Right ventricle myocardium superior (tissue), 1 donor: ENCODE data around the gene AXIN1. TPM values are rescaled to one million over a fixed set of nuclear protein-coding genes. Genes with fewer than 3 reads are reported as not detected.
"Not testable (repeated sequence)": the region's sequence is repeated elsewhere in the genome, so short reads cannot be mapped to it uniquely, and the experiment has no call there.

ENCODE experiments used
- ATAC-seq: fragments of 200-7000 bp; cut with Tn5 transposase; one replicate; pipeline ENCODE4 v1.9.1; 2020; ENCODE audit warnings: mild to moderate bottlenecking; ENCODE audit not compliant: poor library complexity
- DNase-seq: peaks from one replicate; pipeline ENCODE4 v3.0.0-alpha.2; 2020
- intact Hi-C: fragments of 100-400 bp; cut with DNase I; formaldehyde crosslinking; loops from one replicate; pipeline ENCODE4 v1.11.2; 2022
- total RNA-seq: library from RNA; stranded (reverse); fragmentation: NEBNext Ultra II Directional; extraction: Animal tissue kit (Norgen Biotek cat#: 25700); gene quantifications from one replicate; pipeline ENCODE4 v1.2.1, GENCODE V29; 2021
- donor health status: DM: no; HTN: yes; CAD: no; lungs with severe emphysema.

The AXIN1 gene
- total RNA-seq, 1 donor from 2014 or later: 14.0 TPM

- ATAC-seq (no peak), DNase-seq (no peak)
- intact Hi-C loops: no loop called here
Observed at GRCh38 chr16:265002-265529, 87.5 kb downstream of the AXIN1 start.

- ATAC-seq: no peak
- intact Hi-C loops: no loop called here
- DNase-seq: no peak
Observed at GRCh38 chr16:264440-264951, 88.0 kb downstream of the AXIN1 start.

- intact Hi-C loops: no loop called here
- ATAC-seq (no peak), DNase-seq (no peak)
Observed at GRCh38 chr16:263944-264343, 88.6 kb downstream of the AXIN1 start.

DNA sequence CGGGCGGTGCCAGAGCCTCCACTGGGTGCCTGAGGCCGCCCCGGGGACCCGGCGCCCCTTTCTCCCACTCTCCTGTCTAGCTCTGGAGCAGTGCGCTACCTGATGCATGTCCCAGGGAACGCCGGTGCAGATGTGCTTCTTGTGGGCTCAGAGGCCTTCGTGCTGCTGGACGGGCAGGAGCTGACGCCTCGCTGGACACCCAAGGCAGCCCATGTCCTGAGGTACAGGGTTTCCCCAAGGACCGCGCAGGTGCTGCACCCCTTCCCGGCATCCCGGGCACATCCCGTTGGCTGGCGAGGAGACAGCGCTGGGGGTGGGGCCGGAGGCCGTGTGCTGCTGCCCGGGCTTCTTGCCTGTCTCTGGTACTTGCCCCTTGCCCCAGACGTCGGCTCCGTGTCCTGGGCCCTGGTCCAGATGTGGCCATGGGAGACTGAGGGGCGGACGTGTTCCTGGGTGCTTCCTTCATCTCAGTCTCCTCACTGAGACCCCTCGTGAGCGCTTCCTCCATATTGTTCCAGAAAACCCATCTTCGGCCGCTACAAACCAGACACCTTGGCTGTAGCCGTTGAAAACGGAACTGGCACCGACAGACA lies 89.2 kb downstream of the AXIN1 start:
- no peak for ATAC-seq
- intact Hi-C loops: no loop called here
- DNase-seq: no peak

GRCh38 chr16:262121-262745 lies 90.3 kb downstream of the AXIN1 start:
- intact Hi-C loops: no loop called here
- ATAC-seq (no peak), DNase-seq (no peak)

GRCh38 chr16:261031-261691 lies 91.4 kb downstream of the AXIN1 start:
- DNase-seq: no peak
- no peak for ATAC-seq
- intact Hi-C loops: no loop called here

GRCh38 chr16:260326-260725 lies 92.2 kb downstream of the AXIN1 start:
- DNase-seq: no peak
- intact Hi-C loops: no loop called here
- ATAC-seq: no peak

DNA sequence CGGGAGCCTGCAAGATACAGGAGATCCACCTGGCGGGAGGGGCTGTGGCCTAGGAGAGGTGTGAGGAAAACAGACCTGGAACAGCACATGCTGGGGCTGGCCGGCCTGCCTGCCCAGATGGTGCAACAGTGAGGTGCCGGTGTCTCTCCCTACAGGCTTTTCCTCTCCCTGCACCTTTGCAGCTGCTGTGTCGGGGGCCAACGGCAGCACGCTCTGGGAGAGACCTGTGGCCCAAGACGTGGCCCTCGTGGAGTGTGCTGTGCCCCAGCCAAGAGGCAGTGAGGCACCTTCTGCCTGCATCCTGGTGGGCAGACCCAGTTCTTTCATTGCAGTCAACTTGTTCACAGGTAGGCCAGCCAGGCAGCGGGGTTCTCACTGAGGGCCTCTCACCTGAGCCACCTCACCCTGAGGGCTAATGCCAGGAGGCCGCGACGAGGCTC lies 92.7 kb downstream of the AXIN1 start:
- intact Hi-C loops: no loop called here
- no peak for DNase-seq
- no peak for ATAC-seq

DNA sequence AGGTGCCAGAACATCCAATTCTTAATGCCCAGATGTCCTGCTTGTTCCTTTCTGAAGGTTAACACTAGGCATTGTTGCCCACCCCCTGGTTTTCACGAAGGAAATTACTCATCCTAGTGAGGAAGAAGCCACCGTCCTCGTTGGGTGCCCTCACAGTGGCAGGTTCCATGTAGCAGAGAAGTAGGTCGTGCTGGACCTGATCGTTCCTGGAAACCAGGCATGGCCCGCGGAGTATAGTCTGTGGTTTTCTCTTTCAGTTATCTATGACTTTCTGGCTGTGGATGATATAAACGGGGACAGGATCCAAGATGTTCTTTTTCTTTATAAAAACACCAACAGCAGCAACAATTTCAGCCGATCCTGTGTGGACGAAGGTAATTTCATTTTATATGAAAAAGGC lies 93.3 kb downstream of the AXIN1 start:
- intact Hi-C loops: no loop called here
- DNase-seq (no peak), ATAC-seq (no peak)

DNA sequence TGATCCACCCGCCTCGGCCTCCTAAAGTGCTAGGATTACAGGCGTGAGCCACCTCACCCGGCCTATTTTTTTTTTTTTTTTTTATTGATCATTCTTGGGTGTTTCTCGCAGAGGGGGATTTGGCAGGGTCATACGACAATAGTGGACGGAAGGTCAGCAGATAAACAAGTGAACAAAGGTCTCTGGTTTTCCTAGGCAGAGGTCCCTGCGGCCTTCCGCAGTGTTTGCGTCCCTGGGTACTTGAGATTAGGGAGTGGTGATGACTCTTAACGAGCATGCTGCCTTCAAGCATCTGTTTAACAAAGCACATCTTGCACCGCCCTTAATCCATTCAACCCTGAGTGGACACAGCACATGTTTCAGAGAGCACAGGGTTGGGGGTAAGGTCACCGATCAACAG lies 94.4 kb downstream of the AXIN1 start:
- intact Hi-C loops, DNase-seq, ATAC-seq: not testable (repeated sequence)

- intact Hi-C loops: no loop called here
- ATAC-seq (no peak), DNase-seq (no peak)
Observed at GRCh38 chr16:255183-255582, 97.3 kb downstream of the AXIN1 start.

- ATAC-seq (no peak), DNase-seq (no peak)
- intact Hi-C loops: no loop called here
Observed at GRCh38 chr16:254461-254860, 98.1 kb downstream of the AXIN1 start.

DNA sequence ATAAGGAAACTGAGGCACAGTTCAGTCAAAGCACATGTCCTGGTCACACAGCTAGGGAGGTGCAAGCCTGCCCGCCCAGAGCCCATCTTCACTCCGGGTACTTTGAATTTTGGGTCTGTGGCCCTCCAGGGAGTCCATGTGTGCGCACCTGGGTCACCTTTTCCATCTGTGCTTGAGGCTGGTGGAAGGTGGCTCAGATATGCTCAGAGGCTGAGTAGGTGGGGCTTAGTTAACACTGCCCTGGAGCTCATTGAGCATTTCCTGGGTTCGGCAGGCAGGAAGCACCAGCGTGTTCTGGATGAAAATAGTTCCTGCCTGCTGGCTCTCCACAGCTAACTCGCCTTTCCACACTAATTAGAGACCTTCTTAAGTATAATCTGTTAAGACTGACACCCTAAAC lies 98.7 kb downstream of the AXIN1 start:
- intact Hi-C loops: no loop called here
- ATAC-seq (no peak), DNase-seq (no peak)

- peak; percentile 55 for ATAC-seq
- peak; percentile 24 for DNase-seq
Observed at GRCh38 chr16:252366-253337, 99.9 kb downstream of the AXIN1 start.

GRCh38 chr16:249431-249830 lies 103.1 kb downstream of the AXIN1 start:
- ATAC-seq (no peak), DNase-seq (peak; percentile 32)
- intact Hi-C loops: no loop called here

More at GRCh38 chr16:252366-253337, 99.9 kb downstream of the AXIN1 start:
- intact Hi-C loops: no loop called here

DNA sequence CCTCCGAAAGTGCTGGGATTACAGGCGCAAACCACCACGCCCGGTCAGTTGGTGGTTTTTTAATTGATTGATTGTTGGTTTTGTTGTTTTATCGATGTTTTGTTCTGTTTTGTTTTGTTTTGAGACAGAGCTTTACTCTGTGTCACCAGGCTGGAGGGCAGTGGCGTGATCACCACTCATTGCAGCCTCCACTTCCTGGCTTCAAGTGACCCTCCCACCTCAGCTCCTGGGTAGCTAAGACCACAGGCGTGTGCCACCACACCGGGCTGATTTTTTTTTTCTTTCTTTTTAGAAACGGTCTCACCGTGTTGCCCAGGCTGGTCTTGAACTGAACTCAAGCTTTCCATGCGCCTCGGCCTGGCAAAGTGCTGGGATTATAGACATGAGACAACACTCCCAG lies 105.5 kb downstream of the AXIN1 start:
- intact Hi-C loops: no loop called here
- ATAC-seq: no peak

DNA sequence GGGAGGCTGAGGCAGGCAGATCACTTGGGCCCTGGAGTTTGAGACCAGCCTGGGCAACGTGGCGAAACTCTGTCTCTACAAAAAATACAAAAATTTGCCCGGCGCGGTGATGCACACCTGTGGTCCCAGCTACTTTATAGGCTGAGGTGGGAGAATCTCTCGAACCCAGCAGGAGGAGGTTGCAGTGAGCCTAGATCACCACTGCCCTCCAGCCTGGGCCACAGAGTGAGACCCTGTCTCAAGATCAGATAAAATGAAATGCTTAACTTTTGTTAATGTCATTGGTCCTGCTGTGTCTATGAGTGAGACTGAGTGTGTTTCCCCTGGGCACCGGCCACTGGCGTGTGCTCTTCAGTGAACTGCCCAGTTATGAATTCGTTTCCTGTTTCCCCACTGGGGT lies 107.4 kb downstream of the AXIN1 start:
- intact Hi-C loops: no loop called here
- DNase-seq: peak; percentile 20
- no peak for ATAC-seq

More for the DNA sequence above, 105.5 kb downstream of the AXIN1 start:
- no peak for DNase-seq

DNA sequence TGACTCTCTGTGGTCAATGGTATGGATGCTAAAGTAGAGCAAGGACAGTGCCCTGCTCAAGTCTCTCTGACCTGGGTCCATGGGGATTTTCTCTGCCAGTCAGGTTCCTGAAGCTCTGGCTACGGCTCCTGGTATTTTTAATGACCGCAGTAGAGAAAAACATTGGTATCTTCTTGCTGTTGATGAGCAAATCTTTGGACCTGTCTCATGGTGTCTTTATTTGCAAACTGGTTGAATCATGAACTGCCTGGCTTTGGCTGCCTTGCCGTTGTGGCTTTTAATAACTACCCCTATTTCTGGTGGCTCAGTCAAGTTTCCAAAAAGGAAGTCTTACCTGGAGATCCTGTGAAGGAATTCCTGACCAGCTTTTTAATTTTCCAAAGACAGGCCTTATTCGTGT lies 109.2 kb downstream of the AXIN1 start:
- intact Hi-C loops: no loop called here
- ATAC-seq: no peak
- no peak for DNase-seq

- ATAC-seq (no peak), DNase-seq (no peak)
- intact Hi-C loops: no loop called here
Observed at GRCh38 chr16:242281-242680, 110.2 kb downstream of the AXIN1 start.
